PC-3 (cell line): Measurements from ENCODE around the gene TRIAP1. TPM values are rescaled to one million over a fixed set of nuclear protein-coding genes. Genes with fewer than 3 reads are reported as not detected.

ENCODE experiments used
- ATAC-seq: fragments of 200-7000 bp; cut with Tn5 transposase; 2 replicates; pipeline ENCODE4 v1.9.1; 2020; ENCODE audit warnings: mild to moderate bottlenecking, moderate library complexity
- BruUV-seq: library from RNA; stranded (reverse); fragments of 400-500 nt; replicated peaks from 2 replicates; lab custom pipeline; 2021; lab: Mats Ljungman, UMichigan
- CTCF ChIA-PET: fragments of 300-600 bp; sonication (Branson Sonifier 250); formaldehyde crosslinking; loops from one replicate; lab custom pipeline; 2022; ENCODE audit warnings: antibody characterized with exemption; lab: Charles Lee
- POLR2A ChIA-PET: fragments of 300-600 bp; sonication (Branson Sonifier 250); formaldehyde crosslinking; loops from one replicate; lab custom pipeline; 2022; ENCODE audit warnings: antibody characterized with exemption; ENCODE audit not compliant: unreplicated experiment; lab: Charles Lee
- DNase-seq: peaks from one replicate; pipeline ENCODE4 v3.0.0-alpha.2; 2015
- H2AFZ ChIP-seq: fragments of 300-600 bp; sonication (generic); 2 replicates; pipeline ENCODE4 v1.6.0; 2016; ENCODE audit warnings: antibody characterized with exemption, low read length
- H3F3A ChIP-seq: fragments of 300-600 bp; sonication (generic); one replicate; pipeline ENCODE4 v1.6.0; 2017; ENCODE audit warnings: antibody characterized with exemption, low read length, control low read depth, mild to moderate bottlenecking; ENCODE audit not compliant: unreplicated experiment
- H3K27ac ChIP-seq: fragments of 300-600 bp; sonication (generic); 2 replicates; pipeline ENCODE4 v1.5.1; 2016; ENCODE audit warnings: mild to moderate bottlenecking, low read length
- H3K27me3 ChIP-seq: fragments of 300-600 bp; sonication (generic); 2 replicates; pipeline ENCODE4 v1.6.1; 2016; ENCODE audit warnings: low read length, mixed read lengths
- H3K36me3 ChIP-seq: fragments of 300-600 bp; sonication (generic); 2 replicates; pipeline ENCODE4 v1.6.1; 2016; ENCODE audit warnings: low read depth, mixed run types, low read length, mixed read lengths
- H3K4me1 ChIP-seq: fragments of 300-600 bp; sonication (generic); 2 replicates; pipeline ENCODE4 v1.5.1; 2016; ENCODE audit warnings: low read length; ENCODE audit not compliant: insufficient read depth
- H3K4me2 ChIP-seq: fragments of 300-600 bp; sonication (generic); 2 replicates; pipeline ENCODE4 v1.6.0; 2016; ENCODE audit warnings: low read length
- H3K4me3 ChIP-seq: fragments of 300-600 bp; sonication (generic); 2 replicates; pipeline ENCODE4 v1.5.1; 2016; ENCODE audit warnings: mild to moderate bottlenecking, low read length, mixed read lengths
- H3K79me2 ChIP-seq: fragments of 300-600 bp; sonication (generic); 2 replicates; pipeline ENCODE4 v1.6.1; 2017; ENCODE audit warnings: low read length, mixed read lengths
- H3K9ac ChIP-seq: fragments of 300-600 bp; sonication (generic); 2 replicates; pipeline ENCODE4 v1.6.0; 2016; ENCODE audit warnings: mild to moderate bottlenecking, low read length
- H3K9me2 ChIP-seq: fragments of 300-600 bp; sonication (generic); replicated peaks from 2 replicates; pipeline ENCODE4 v1.6.1; 2016; ENCODE audit warnings: mixed run types, low read length, mixed read lengths
- H3K9me3 ChIP-seq: fragments of 300-600 bp; sonication (generic); 2 replicates; pipeline ENCODE4 v1.6.1; 2016; ENCODE audit warnings: low read length, mixed read lengths
- H4K20me1 ChIP-seq: fragments of 300-600 bp; sonication (generic); 2 replicates; pipeline ENCODE4 v1.6.1; 2016; ENCODE audit warnings: low read length, mixed read lengths
- EZH2 ChIP-seq: fragments of 300-600 bp; sonication (generic); IDR thresholded peaks from one replicate; pipeline ENCODE4 v1.6.1; 2017; ENCODE audit warnings: antibody characterized with exemption, mild to moderate bottlenecking, low read length; ENCODE audit not compliant: unreplicated experiment
- EZH2phosphoT487 ChIP-seq: fragments of 300-600 bp; sonication (generic); IDR thresholded peaks from 2 replicates; pipeline ENCODE4 v1.6.1; 2018; ENCODE audit warnings: mild to moderate bottlenecking, antibody characterized with exemption, low read length, borderline replicate concordance
- intact Hi-C: fragments of 100-400 bp; cut with micrococcal nuclease; formaldehyde crosslinking; loops from 2 replicates; pipeline ENCODE4 v1.9.0; 2023
- total RNA-seq: library from RNA; depleted of rRNA; stranded (reverse); fragments of >200 nt; gene quantifications from 2 replicates; pipeline ENCODE4 v1.2.3, GENCODE V29; 2014
- TF ChIP-seq, protein P1 (sequence below): fragments of 300-600 bp; sonication (generic); conservative IDR thresholded peaks from 2 replicates; pipeline ENCODE4 v1.5.1; 2017; ENCODE audit warnings: antibody characterized with exemption, low read depth, mild to moderate bottlenecking, low read length

TRIAP1 gene
- total RNA-seq, 1 experiment from 2014 or later = 34.5 TPM

DNA sequence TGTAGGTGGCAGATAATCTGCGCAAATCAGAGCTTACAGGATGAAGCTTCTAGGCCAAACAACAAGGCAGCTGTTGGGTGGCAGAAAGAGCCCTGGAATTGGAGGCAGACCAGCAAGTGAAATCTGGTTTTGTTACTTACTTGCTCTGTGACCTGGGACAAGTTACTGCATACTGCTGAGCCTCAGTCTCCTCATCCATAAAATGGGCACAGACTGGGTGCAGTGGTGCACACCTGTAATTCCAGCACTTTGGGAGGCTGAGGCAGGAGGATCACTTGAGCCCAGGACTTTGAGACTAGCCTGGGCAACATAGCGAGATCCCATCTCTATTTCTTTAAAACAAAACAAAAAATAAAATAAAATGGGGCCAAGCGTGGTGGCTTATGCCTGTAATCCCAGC, 39.6 kb downstream of the TRIAP1 start:
- no TSS peak for BruUV-seq
- Histone ChIP-seq H3K4me3 (no peak overlapping the region), H3K4me2 (no peak overlapping the region), H3K9me3 (no peaks in the 10 kb centered on the region), H3K79me2 (no peaks in the 10 kb centered on the region), H3F3A (no peaks in the 10 kb centered on the region), H3K4me1 (no peaks in the 10 kb centered on the region), H3K9ac (no peak overlapping the region), H3K27ac (no peak overlapping the region), H3K36me3 (no peaks in the 10 kb centered on the region), H4K20me1 (no peaks in the 10 kb centered on the region), H2AFZ (no peak overlapping the region), H3K9me2 (no peaks in the 10 kb centered on the region), H3K27me3 (no peaks in the 10 kb centered on the region)
- intact Hi-C loops = no loop called here
- TF ChIP-seq, protein P1, sequence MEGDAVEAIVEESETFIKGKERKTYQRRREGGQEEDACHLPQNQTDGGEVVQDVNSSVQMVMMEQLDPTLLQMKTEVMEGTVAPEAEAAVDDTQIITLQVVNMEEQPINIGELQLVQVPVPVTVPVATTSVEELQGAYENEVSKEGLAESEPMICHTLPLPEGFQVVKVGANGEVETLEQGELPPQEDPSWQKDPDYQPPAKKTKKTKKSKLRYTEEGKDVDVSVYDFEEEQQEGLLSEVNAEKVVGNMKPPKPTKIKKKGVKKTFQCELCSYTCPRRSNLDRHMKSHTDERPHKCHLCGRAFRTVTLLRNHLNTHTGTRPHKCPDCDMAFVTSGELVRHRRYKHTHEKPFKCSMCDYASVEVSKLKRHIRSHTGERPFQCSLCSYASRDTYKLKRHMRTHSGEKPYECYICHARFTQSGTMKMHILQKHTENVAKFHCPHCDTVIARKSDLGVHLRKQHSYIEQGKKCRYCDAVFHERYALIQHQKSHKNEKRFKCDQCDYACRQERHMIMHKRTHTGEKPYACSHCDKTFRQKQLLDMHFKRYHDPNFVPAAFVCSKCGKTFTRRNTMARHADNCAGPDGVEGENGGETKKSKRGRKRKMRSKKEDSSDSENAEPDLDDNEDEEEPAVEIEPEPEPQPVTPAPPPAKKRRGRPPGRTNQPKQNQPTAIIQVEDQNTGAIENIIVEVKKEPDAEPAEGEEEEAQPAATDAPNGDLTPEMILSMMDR = no peak
- TF ChIP-seq EZH2 = no peak
- TF ChIP-seq EZH2phosphoT487 = no peak
- CTCF ChIA-PET = no interaction called here
- DNase-seq (no peak), ATAC-seq (no peak)
- POLR2A ChIA-PET = interaction anchor here (0.6 to 0.7 kb wide), 2 partner anchors 31 to 66 kb away, joined by 4 to 5 read pairs; no protein-coding TSS in a partner anchor

DNA sequence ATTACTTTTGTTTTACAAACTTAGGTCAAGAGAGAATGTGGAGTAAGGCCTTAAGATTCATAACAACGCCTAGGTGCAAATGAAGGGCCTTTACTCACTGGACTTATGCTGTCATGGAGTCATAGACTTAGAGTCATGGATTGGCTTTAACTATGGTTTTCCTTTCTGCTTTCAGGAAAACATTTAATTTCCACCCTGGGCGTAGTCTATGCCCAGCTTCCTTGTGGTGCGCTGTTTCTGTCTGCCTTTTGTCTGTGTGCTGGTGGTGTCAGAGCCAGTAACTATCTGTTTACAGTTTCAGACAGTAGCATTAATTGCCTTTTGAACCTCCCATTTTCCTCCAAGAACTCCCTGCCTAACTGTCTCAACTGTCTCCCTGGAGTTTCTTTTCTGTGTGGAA, 40.1 kb downstream of the TRIAP1 start:
- H3K27me3 ChIP-seq = no peaks in the 10 kb centered on the region
- no peak overlapping the region for H3K4me3 ChIP-seq
- no peak overlapping the region for H3K9ac ChIP-seq
- no peak for ATAC-seq
- no peak overlapping the region for H3K27ac ChIP-seq
- no peak for DNase-seq
- TF ChIP-seq EZH2 (no peak), EZH2phosphoT487 (no peak)
- TF ChIP-seq, protein P1 = no peak
- H3K36me3 ChIP-seq = no peaks in the 10 kb centered on the region
- H3K79me2 ChIP-seq = no peaks in the 10 kb centered on the region
- H3K9me3 ChIP-seq = no peaks in the 10 kb centered on the region
- H3K4me1 ChIP-seq = no peaks in the 10 kb centered on the region
- intact Hi-C loops = no loop called here
- no peaks in the 10 kb centered on the region for H3K9me2 ChIP-seq
- POLR2A ChIA-PET = interaction anchor here (0.7 kb wide), 1 partner anchor 31 kb away, joined by 5 read pairs; no protein-coding TSS in a partner anchor
- no peak overlapping the region for H3K4me2 ChIP-seq
- no peak overlapping the region for H2AFZ ChIP-seq
- no TSS peak for BruUV-seq
- no peaks in the 10 kb centered on the region for H3F3A ChIP-seq
- CTCF ChIA-PET = no interaction called here
- no peaks in the 10 kb centered on the region for H4K20me1 ChIP-seq

DNA sequence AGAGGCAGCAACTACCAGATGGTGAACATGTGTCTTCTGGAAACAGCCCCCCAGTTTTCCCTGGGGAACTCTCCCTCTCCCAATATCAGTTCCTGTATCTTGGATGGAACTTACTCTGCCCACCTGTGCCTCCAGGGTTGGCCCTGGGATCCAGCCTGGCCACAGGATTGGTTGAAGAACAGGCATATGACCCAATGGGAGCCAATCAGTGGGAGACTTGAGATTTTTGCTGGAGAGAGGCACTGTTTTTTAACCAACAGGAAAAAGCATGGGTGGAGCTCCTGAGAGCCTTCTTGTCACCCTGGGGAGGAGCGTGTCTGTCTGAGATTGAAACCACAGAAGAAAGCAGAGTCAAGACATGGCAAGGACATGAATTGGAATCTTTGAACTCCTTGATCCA, 41.9 kb downstream of the TRIAP1 start:
- TF ChIP-seq EZH2 (no peak), EZH2phosphoT487 (no peak)
- TF ChIP-seq, protein P1 = no peak
- ATAC-seq = no peak
- BruUV-seq = no TSS peak

More for the DNA sequence above, 41.9 kb downstream of the TRIAP1 start:
- intact Hi-C loops = no loop called here
- H3K4me2 ChIP-seq = no peak overlapping the region
- H3K27me3 ChIP-seq = no peaks in the 10 kb centered on the region
- no peaks in the 10 kb centered on the region for H3K79me2 ChIP-seq
- no peaks in the 10 kb centered on the region for H3K4me1 ChIP-seq
- H3K9me2 ChIP-seq = no peaks in the 10 kb centered on the region
- H3K36me3 ChIP-seq = no peaks in the 10 kb centered on the region
- H3K4me3 ChIP-seq = no peak overlapping the region
- H2AFZ ChIP-seq = no peak overlapping the region
- no peaks in the 10 kb centered on the region for H3K9me3 ChIP-seq
- DNase-seq = no peak
- H3F3A ChIP-seq = no peaks in the 10 kb centered on the region
- H3K9ac ChIP-seq = no peak overlapping the region
- H3K27ac ChIP-seq = no peak overlapping the region
- ChIA-PET POLR2A (no interaction called here), CTCF (no interaction called here)
- no peaks in the 10 kb centered on the region for H4K20me1 ChIP-seq
